ENCODE measurements around the gene TAF15.

Gene TAF15

GRCh38 chr17:35875072-35875799 is 66.0 kb downstream of the TAF15 start:
- TF ChIP-seq CTCF (conservative IDR thresholded peaks at IDR 0.05; ENCODE audit: low read depth, low read length), result no peak
- Histone ChIP-seq H3K9ac (no peak overlapping the region), H4K20me1 (ENCODE audit: insufficient read depth) (no peaks in the 10 kb centered on the region), H3K79me2 (ENCODE audit: insufficient read depth, low read depth) (no peaks in the 10 kb centered on the region), H3K27me3 (ENCODE audit: insufficient read depth, low read depth) (no peaks in the 10 kb centered on the region), H3K4me3 (IDR thresholded peaks at IDR 0.05; ENCODE audit: insufficient read depth, low read depth, low read length) (no peak overlapping the region), H3K4me2 (no peak overlapping the region), H3K36me3 (ENCODE audit: insufficient read depth) (no peaks in the 10 kb centered on the region), H2AFZ (ENCODE audit: low read depth) (no peak overlapping the region), H3K4me1 (ENCODE audit: low read depth, poor library complexity, severe bottlenecking) (peaks cover 8% of the 10 kb centered on the region), H3K27ac (no peak overlapping the region)

GRCh38 chr17:35875800-35876139 is 66.5 kb downstream of the TAF15 start:
- Histone ChIP-seq H3K36me3 (ENCODE audit: insufficient read depth) (no peaks in the 10 kb centered on the region), H3K4me1 (ENCODE audit: low read depth, poor library complexity, severe bottlenecking) (peaks cover 13% of the 10 kb centered on the region), H3K27me3 (ENCODE audit: insufficient read depth, low read depth) (no peaks in the 10 kb centered on the region), H3K4me2 (no peak overlapping the region), H3K27ac (no peak overlapping the region), H4K20me1 (ENCODE audit: insufficient read depth) (no peaks in the 10 kb centered on the region), H3K4me3 (IDR thresholded peaks at IDR 0.05; ENCODE audit: insufficient read depth, low read depth, low read length) (no peak overlapping the region), H3K79me2 (ENCODE audit: insufficient read depth, low read depth) (no peaks in the 10 kb centered on the region), H3K9ac (no peak overlapping the region), H2AFZ (ENCODE audit: low read depth) (no peak overlapping the region)
- no peak for TF ChIP-seq CTCF (conservative IDR thresholded peaks at IDR 0.05; ENCODE audit: low read depth, low read length)

DNA sequence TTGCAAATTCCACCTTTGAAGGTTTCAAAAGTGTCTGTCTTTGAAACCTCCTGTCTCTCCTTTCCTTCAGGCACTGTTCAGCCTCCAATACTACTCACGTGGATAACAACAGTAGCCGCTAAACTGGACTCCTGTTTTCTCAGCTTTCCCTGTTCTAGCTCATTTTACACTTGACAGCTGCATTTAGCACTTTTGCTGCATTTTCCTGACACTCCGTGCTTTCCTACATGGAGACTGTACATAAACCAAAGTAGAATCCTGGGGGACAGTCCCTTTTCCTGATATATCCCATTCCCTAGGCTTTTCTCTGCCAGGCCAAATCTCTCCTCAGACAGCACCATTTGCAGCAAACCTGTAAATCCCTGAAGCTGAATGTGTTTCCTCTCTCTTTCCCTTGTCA is 67.2 kb downstream of the TAF15 start:
- Histone ChIP-seq H3K79me2 (ENCODE audit: insufficient read depth, low read depth) (no peaks in the 10 kb centered on the region), H3K9ac (no peak overlapping the region), H3K4me2 (no peak overlapping the region), H3K27me3 (ENCODE audit: insufficient read depth, low read depth) (no peaks in the 10 kb centered on the region), H2AFZ (ENCODE audit: low read depth) (no peak overlapping the region), H3K36me3 (ENCODE audit: insufficient read depth) (no peaks in the 10 kb centered on the region), H3K4me3 (IDR thresholded peaks at IDR 0.05; ENCODE audit: insufficient read depth, low read depth, low read length) (no peak overlapping the region), H3K4me1 (ENCODE audit: low read depth, poor library complexity, severe bottlenecking) (peaks cover 20% of the 10 kb centered on the region), H4K20me1 (ENCODE audit: insufficient read depth) (no peaks in the 10 kb centered on the region), H3K27ac (no peak overlapping the region)
- no peak for TF ChIP-seq CTCF (conservative IDR thresholded peaks at IDR 0.05; ENCODE audit: low read depth, low read length)

DNA sequence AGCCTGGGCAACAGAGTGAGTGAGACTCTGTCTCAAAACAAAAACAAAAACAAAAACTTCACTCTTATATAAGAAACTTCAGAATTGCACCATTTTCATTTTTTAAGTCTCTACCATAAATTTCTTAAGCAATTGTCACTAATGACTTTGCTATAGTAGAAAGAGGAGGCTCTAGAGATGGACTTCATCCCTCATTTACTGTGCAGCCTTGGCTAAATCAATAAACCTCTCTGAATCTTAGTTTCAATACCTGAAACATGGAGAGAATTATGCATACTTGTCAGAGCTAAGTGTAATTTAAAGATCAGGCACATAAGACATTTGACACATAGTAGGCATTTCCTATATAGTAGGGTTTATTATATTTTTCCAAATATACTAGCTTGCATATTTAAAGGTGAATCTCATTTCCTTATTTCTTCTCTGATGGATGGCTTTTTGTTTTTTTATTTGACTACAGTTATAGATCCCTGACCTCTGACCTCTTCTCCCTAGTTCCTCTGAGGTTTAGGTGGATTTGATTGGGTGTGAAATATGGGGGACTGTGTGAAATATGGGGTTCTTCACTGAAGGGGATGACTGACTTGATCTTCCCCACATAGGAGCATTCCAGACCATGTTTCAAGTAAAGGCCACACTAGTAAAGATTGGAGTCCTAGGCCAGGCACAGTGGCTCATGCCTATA is 68.2 kb downstream of the TAF15 start:
- Histone ChIP-seq H3K79me2 (ENCODE audit: insufficient read depth, low read depth) (no peaks in the 10 kb centered on the region), H3K4me3 (IDR thresholded peaks at IDR 0.05; ENCODE audit: insufficient read depth, low read depth, low read length) (no peak overlapping the region), H3K27ac (no peak overlapping the region), H3K36me3 (ENCODE audit: insufficient read depth) (no peaks in the 10 kb centered on the region), H4K20me1 (ENCODE audit: insufficient read depth) (no peaks in the 10 kb centered on the region), H2AFZ (ENCODE audit: low read depth) (no peak overlapping the region), H3K4me2 (no peak overlapping the region), H3K27me3 (ENCODE audit: insufficient read depth, low read depth) (no peaks in the 10 kb centered on the region), H3K4me1 (ENCODE audit: low read depth, poor library complexity, severe bottlenecking) (peaks cover 20% of the 10 kb centered on the region), H3K9ac (no peak overlapping the region)
- TF ChIP-seq CTCF (conservative IDR thresholded peaks at IDR 0.05; ENCODE audit: low read depth, low read length), result no peak

Measured in KMS-11 (cell line).